Adrenal gland (tissue), 5 donors: ENCODE results near the gene CCIN.
"Not testable (repeated sequence)": the region's sequence is repeated elsewhere in the genome, so short reads cannot be mapped to it uniquely, and the experiment has no call there.

Experiments used
- POLR2A ChIP-seq, 2 donors: fragments of 450-650 bp; IDR thresholded peaks; one replicate each; pipeline ENCODE4 v1.6.1; 2017; ENCODE audit warnings: antibody characterized with exemption in 2 of 2, mild to moderate bottlenecking in 2 of 2, moderate library complexity in 1 of 2
- TF ChIP-seq, protein P1 (sequence below), 6 experiments: fragments of 450-650 bp in 4 of 6; fragments of 200-600 bp in 2 of 6; sonication (generic) in 1 of 6; IDR thresholded peaks; 1 replicate in 5 of 6; 2 replicates in 1 of 6; pipeline versions ENCODE4 v1.5.1 to v1.8.0; 2016 to 2021; ENCODE audit warnings: antibody characterized with exemption in 6 of 6, mild to moderate bottlenecking in 2 of 6, moderate library complexity in 1 of 6
- donor health status: DM: no; HTN: no; CAD: no.

DNA sequence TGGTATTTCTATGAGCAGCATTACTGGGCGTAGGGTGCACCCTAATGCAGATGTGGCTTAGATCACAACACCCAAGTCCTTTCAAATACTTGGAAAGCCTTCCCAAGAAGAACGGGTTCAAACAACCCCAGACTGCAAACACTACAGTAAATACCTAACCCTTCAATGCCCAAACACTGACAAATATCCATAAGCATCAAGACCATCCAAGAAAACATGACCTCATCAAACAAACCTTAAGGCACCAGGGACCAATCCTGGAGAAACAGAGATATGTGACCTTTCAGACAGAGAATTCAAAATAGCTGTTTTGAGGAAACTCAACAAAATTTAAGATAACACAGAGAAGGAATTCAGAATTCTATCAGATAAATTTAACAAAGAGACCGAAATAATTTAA, 6.0 kb downstream of the CCIN start:
- TF ChIP-seq POLR2A (IDR thresholded peaks at IDR 0.05): not testable (repeated sequence)
- TF ChIP-seq, protein P1, sequence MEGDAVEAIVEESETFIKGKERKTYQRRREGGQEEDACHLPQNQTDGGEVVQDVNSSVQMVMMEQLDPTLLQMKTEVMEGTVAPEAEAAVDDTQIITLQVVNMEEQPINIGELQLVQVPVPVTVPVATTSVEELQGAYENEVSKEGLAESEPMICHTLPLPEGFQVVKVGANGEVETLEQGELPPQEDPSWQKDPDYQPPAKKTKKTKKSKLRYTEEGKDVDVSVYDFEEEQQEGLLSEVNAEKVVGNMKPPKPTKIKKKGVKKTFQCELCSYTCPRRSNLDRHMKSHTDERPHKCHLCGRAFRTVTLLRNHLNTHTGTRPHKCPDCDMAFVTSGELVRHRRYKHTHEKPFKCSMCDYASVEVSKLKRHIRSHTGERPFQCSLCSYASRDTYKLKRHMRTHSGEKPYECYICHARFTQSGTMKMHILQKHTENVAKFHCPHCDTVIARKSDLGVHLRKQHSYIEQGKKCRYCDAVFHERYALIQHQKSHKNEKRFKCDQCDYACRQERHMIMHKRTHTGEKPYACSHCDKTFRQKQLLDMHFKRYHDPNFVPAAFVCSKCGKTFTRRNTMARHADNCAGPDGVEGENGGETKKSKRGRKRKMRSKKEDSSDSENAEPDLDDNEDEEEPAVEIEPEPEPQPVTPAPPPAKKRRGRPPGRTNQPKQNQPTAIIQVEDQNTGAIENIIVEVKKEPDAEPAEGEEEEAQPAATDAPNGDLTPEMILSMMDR (IDR thresholded peaks at IDR 0.05): not testable (repeated sequence)
